ENCODE data around the gene PIGC. TPM values are rescaled to one million over a fixed set of nuclear protein-coding genes. Genes with fewer than 3 reads are reported as not detected.

PIGC gene
- total RNA-seq, 1 experiment from 2014 or later = 17.5 TPM

- WGBS (ENCODE audit: extremely low coverage, insufficient read length, low lambda C conversion rate) = no CpG with 5 or more reads among the region's 1 CpG
- H3K23me2 ChIP-seq (ENCODE audit: insufficient read length, low read depth, low read length, poor library complexity, severe bottlenecking) = no peaks in the 10 kb centered on the region
- no peak overlapping the region for H2BK5ac ChIP-seq (ENCODE audit: insufficient read length, low read length)
- no peak overlapping the region for H3K56ac ChIP-seq (ENCODE audit: insufficient read length, low read depth, low read length)
- H3K14ac ChIP-seq (ENCODE audit: insufficient read depth, low read length) = no peak overlapping the region
- no peak overlapping the region for H4K91ac ChIP-seq (ENCODE audit: insufficient read length, low read depth, low read length)
- no peak overlapping the region for H4K5ac ChIP-seq (ENCODE audit: insufficient read length, low read depth, low read length)
- no peak overlapping the region for H3K18ac ChIP-seq (ENCODE audit: insufficient read length, low read depth, low read length)
- H2AK5ac ChIP-seq (ENCODE audit: insufficient read length, low read length) = no peak overlapping the region
- H3K9me3 ChIP-seq (ENCODE audit: control insufficient read depth, low read depth, low read length) = no peaks in the 10 kb centered on the region
- H4K8ac ChIP-seq (replicated peaks; ENCODE audit: insufficient read length, low read depth, low read length) = no peak overlapping the region
- H3K4me1 Mint-ChIP-seq = peaks cover under 1% of the 10 kb centered on the region in 2 experiments; a peak in 1 of 4 replicates
- no peak overlapping the region for H3K27ac Mint-ChIP-seq
- H3K4me1 ChIP-seq (ENCODE audit: insufficient read depth, low read length) = no peaks in the 10 kb centered on the region
- no peak overlapping the region for H2BK20ac ChIP-seq (ENCODE audit: low read depth, low read length, poor library complexity, severe bottlenecking)
- no peaks in the 10 kb centered on the region for H3K27me3 Mint-ChIP-seq (ENCODE audit: low read depth)
- no peaks in the 10 kb centered on the region for H3K27me3 ChIP-seq (ENCODE audit: insufficient read depth, low read length)
- H2BK120ac ChIP-seq (ENCODE audit: low read depth, low read length, poor library complexity, severe bottlenecking) = no peak overlapping the region
- H3K4me3 Mint-ChIP-seq = no peak overlapping the region
- H3K79me2 ChIP-seq (ENCODE audit: insufficient read depth, low read length) = no peaks in the 10 kb centered on the region
- no peaks in the 10 kb centered on the region for H3K9me3 Mint-ChIP-seq
- no peaks in the 10 kb centered on the region for H3K79me1 ChIP-seq (ENCODE audit: insufficient read depth, low read depth, low read length, poor library complexity, severe bottlenecking)
- no peak overlapping the region for H3K23ac ChIP-seq (ENCODE audit: insufficient read length, low read depth, low read length)
- no peak overlapping the region for H2BK15ac ChIP-seq (ENCODE audit: low read depth, low read length)
- no peaks in the 10 kb centered on the region for H3K36me3 Mint-ChIP-seq (ENCODE audit: insufficient read depth in 1 of 3, low read depth in 3 of 3)
- no peak overlapping the region for H3K4ac ChIP-seq (ENCODE audit: low read depth, low read length)
- H3K9ac ChIP-seq (ENCODE audit: extremely low read depth, insufficient read length, low read length) = no peak overlapping the region
- H4K20me1 ChIP-seq (ENCODE audit: control insufficient read depth, insufficient read depth, insufficient read length) = no peaks in the 10 kb centered on the region
- H2BK12ac ChIP-seq (ENCODE audit: insufficient read length, low read depth, low read length) = no peak overlapping the region
- H2AFZ ChIP-seq (ENCODE audit: low read length) = no peak overlapping the region
- H3T11ph ChIP-seq (ENCODE audit: low read length) = no peak overlapping the region
- no peak overlapping the region for H3K4me2 ChIP-seq (ENCODE audit: insufficient read depth, insufficient read length, low read length)
- no peak for DNase-seq
- H3K27ac ChIP-seq (ENCODE audit: insufficient read length, low read depth, low read length) = no peak overlapping the region
- TF ChIP-seq, protein P1, sequence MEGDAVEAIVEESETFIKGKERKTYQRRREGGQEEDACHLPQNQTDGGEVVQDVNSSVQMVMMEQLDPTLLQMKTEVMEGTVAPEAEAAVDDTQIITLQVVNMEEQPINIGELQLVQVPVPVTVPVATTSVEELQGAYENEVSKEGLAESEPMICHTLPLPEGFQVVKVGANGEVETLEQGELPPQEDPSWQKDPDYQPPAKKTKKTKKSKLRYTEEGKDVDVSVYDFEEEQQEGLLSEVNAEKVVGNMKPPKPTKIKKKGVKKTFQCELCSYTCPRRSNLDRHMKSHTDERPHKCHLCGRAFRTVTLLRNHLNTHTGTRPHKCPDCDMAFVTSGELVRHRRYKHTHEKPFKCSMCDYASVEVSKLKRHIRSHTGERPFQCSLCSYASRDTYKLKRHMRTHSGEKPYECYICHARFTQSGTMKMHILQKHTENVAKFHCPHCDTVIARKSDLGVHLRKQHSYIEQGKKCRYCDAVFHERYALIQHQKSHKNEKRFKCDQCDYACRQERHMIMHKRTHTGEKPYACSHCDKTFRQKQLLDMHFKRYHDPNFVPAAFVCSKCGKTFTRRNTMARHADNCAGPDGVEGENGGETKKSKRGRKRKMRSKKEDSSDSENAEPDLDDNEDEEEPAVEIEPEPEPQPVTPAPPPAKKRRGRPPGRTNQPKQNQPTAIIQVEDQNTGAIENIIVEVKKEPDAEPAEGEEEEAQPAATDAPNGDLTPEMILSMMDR (conservative IDR thresholded peaks at IDR 0.05) = no peak
These were observed 11.6 kb upstream of the PIGC start for GRCh38 chr1:172455451-172455850.

Measured in H9 (cell line).